Middle frontal gyrus (tissue), 1 donor: Measurements from ENCODE around the gene TUT1.
"Not testable (repeated sequence)": the region's sequence is repeated elsewhere in the genome, so short reads cannot be mapped to it uniquely, and the experiment has no call there.

Source experiments
- DNase-seq: peaks from one replicate; pipeline ENCODE4 v3.0.0-alpha.2; 2015; ENCODE audit warnings: low spot score; ENCODE audit errors: extremely low spot score

TUT1 gene

DNA sequence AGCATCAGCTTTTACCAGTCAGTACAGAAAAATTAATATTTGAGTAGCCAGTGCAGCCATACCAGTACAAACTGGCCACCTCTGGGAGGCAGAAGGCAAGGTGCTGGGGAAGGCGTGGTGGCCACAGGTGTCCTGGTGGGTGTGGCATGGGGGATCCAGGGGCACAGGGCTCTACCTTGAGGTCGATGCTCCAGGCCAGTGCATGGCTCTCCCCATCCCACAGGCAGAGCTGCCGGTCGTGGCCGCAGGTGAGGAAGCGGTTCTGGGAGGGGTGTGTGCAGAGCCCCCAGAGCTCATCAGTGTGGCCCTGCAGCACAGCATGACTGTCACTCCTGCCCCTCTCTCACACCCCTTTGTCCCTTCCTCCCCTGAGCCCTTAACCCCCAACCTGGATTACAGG, 14.1 kb upstream of the TUT1 start:
- no peak for DNase-seq

DNA sequence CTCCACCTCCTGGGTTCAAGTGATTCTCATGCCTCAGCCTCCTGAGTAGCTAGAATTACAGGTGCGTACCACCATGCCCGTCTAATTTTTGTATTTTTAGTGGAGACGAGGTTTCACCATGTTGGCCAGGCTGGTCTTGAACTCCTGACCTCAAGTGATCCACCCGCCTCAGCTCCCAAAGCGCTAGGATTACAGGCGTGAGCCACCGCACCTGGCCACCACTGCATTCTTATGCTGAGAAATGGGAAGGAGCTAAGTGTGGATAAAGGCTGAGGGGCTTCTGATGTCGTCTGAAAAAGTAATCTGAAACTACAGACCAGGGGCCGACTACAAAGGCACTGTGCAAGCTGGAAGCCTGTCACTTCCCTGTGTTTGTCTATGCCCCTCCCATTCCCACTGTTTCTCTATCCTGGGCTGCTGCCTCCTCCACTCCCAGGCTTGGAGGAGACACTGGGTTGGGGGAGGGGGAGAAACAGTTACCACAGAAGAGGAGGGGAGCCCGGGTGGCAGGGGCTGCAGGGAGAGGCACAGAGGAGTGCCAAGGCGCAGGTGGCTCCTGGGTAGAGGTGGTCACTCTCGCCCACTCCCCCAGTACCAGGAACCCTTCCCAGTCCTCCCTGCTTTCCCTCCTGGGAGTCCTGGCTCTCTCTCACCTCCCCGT, 13.3 kb upstream of the TUT1 start:
- DNase-seq, result no peak

GRCh38 chr11:62603776-62604299, 12.5 kb upstream of the TUT1 start:
- no peak for DNase-seq

- no peak for DNase-seq
Observed at GRCh38 chr11:62603072-62603408, 11.7 kb upstream of the TUT1 start.

- DNase-seq, result peak; percentile 61
Observed at GRCh38 chr11:62602141-62603071, 11.1 kb upstream of the TUT1 start.

GRCh38 chr11:62601372-62602140, 10.2 kb upstream of the TUT1 start, which contains the start of gene MTA2:
TSS of gene MTA2 (minus strand) at chr11:62601865. CDS start at chr11:62601450, 415 bp downstream.
- peak; percentile 95 for DNase-seq

DNA sequence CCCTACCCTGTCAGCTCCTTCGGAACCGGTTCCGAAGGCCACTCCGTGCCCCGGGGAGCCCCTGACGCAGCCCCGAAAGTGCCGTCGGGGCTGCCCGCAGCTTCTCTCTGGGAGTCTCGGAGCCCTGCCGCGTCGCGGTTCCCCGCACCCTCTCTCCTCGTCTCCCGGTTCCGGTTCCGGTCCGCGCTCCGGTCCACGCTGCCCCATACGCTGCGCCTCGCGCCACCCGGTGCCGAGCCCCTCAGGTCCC, 9.7 kb upstream of the TUT1 start:
- DNase-seq, result no peak

GRCh38 chr11:62600367-62601121, 9.2 kb upstream of the TUT1 start:
- no peak for DNase-seq

DNA sequence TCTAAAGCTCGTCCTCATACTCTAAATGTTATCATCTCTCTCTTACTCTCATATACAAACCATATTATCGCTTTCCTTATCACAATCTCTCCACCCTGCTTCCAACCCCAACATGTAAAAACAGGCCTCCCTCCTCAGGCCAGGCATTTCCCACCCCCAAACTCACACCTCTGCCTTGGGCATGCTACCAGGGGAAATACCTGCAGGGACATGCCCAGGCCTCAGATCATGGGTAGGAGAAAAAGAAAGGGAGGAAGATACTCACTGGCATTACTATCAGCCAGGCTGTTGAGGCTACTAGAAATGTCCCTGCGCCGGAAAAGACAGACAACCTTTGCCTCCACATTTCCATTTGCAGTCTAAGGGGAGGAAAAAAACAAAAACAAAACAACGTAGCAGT, 8.6 kb upstream of the TUT1 start:
- DNase-seq, result no peak

GRCh38 chr11:62599069-62599696, 7.9 kb upstream of the TUT1 start:
- DNase-seq, result peak; percentile 73

DNA sequence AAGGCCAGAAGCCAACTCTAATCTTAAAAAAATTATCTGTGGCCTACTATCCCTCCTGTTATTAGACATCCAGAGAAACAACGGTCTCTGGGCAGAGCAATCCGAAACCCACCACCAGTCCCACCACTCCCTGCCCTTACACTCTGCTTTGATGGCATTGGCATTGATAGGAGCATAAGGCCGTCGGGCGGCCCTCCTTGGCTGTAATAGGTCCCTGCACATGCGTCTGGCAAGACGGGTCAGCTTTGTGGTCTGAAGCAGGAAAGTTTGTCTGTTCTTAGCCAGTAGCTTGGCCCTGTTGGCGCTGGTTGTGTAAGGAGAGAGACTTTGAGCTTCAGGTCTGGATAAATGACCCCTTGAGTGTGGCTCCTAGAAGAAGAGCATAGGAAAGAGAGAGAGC, 3.8 kb upstream of the TUT1 start:
- no peak for DNase-seq

- no peak for DNase-seq
Observed at GRCh38 chr11:62593434-62594044, 2.2 kb upstream of the TUT1 start.

DNA sequence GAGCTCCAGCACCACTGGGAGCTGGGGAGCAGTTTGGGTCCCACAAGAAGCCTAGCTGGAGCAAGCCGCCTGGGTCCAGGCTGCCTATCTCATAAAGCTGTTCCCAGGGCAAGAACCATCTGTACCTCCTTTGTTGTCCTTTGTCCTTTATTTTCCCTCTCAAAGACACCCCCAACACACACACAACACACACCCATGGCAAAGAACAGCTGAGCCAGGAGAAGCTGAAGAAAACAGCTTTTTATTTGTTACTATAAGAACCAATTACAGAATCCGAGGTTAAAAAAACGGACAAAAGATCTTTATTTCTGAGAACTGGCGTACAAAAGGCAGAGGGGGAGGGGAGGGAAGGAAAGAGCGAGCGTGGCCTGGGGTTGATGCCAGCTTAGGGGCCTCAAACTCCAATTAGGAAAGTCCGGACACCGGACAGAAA, 1.7 kb upstream of the TUT1 start:
- DNase-seq, result no peak

DNA sequence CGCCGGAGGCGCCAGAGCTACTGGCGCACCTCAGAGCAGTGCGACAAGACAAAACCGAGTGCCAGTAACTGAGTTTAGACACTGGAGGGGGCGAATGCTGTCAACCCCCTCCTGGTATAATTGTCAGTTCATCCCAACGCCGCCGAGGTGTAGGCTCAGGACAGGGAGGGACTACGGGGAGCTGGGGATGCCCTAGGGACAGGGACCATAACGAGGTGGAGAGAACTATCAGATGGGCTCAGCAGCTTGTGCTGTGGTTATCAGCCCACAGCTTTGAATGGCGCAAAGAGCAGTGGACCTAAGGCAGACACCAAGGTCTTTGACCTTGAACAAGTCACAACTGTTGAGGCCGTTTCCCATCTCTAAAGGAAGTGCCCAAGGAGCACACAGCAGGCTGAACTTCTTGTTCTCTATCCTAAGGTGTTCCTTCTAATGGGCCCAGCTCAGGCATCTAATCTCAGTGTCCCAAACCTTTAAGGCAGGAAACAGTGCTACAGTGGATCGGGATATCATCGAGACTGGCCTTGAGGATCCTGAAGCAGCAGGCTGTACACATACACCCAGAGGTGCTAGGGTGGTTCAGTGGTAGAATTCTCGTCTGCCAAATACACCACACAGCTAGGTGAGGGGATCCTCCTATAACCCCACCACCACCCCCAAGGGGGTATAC, 958 bp upstream of the TUT1 start:
- DNase-seq, result no peak

DNA sequence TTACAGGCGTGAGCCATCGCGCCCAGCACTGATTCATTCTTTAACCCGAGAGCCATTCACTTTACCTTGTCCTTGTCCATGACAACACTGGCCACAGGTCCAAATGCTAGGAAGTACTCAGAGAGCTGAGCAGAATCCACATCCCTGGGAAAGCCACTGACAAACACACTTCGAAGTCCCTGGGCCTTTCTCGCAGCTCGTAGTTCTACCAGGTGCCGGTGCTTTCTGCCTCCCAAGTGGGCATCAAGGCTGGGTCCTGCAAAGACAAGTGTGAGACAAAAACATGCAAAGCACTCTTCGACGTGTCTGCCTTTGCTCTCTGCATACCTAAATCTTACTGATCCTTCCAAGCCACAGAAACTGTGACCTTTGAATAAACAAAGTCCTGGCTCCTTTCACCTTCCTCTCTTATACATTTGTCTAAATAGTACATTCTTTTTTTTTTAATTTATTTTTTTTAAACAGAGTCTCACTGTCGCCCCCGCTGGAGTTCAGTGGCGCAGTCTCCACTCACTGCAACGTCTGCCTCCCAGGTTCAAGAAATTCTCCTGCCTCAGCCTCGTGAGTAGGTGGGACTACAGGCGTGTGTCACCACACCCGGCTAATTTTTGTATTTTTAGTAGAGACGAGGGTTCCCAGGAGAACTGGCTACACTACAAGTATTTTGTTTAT, 2.2 kb downstream of the TUT1 start:
- no peak for DNase-seq

- not testable (repeated sequence) for DNase-seq
Observed at GRCh38 chr11:62585356-62585755, 6.0 kb downstream of the TUT1 start.

DNA sequence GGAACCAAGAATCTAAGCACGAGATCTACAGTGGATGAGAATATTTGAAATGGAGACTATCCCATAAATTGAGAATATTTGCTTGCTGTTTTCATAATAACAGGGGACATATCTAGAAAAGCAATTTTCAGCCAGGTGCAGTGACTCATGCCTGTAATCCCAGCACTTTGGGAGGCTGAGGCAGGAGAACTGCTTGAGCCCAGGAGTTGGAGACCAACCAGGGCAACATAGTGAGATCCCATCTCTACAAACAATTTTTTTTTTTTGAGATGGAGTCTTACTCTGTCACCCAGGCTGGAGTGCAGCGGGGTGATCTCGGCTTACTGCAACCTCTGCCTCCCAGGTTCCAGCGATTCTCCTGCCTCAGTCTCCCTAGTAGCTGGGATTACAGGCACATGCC, 9.6 kb downstream of the TUT1 start:
- DNase-seq, result not testable (repeated sequence)

DNA sequence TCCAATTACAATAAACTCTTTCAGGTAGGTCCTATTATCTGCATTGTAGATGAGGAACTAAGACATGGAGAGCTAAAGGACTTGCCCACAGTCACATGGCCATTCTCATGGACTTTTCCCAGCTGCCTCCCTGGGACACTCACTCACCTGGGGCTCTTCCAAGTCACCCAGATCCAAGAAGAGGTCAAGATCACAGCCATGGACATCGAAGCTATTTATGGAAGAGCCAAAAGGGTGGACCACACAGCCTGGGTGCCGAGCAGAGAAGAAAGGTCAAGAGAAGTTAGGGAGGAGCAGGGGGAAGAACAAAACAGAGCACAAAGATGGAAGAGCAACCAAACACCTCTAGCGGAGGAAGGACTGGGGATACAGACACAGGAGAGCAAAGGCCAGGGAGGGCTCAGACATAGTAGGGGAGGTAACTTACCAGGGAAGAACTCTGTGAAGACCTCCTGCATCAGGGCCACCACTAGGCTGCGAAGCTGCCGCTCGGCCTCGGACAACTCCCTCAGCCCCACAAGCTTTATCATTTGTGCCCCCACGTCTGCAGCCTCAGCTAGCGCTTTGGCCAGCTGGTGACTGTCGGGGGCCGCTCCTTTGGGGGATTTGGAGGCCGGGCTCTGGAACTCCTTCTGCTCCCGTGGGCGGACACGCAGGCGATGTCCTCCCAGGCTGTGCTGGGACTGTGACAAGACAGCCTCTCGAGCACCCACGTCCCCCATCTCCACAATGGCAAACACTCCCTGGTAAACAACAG, 10.2 kb downstream of the TUT1 start:
- no peak for DNase-seq
